SK-N-SH treated with all-trans-retinoic acid at 6 μM for 48 hours (cell line): ENCODE results near the gene BMP8A.

ENCODE experiments used
- ATAC-seq: fragments of 200-7000 bp; cut with Tn5 transposase; 3 replicates; pipeline ENCODE4 v1.9.1; 2020; ENCODE audit warnings: mild to moderate bottlenecking, moderate library complexity
- BACH2 ChIP-seq: fragments of 250-450 bp; sonication (Bioruptor Pico); IDR thresholded peaks from 2 replicates; pipeline ENCODE4 v1.9.0; 2021; ENCODE audit warnings: mild to moderate bottlenecking, borderline replicate concordance
- CREB5 ChIP-seq: fragments of 250-450 bp; sonication (Bioruptor Pico); IDR thresholded peaks from 2 replicates; pipeline ENCODE4 v1.5.1; 2020; ENCODE audit warnings: low read depth, mild to moderate bottlenecking, moderate library complexity
- CSDC2 ChIP-seq: fragments of 250-450 bp; sonication (Bioruptor Pico); IDR thresholded peaks from 2 replicates; pipeline ENCODE4 v1.5.0; 2020; ENCODE audit warnings: mild to moderate bottlenecking, moderate library complexity
- GLIS3 ChIP-seq: fragments of 250-450 bp; sonication (Bioruptor Pico); IDR thresholded peaks from 2 replicates; pipeline ENCODE4 v1.5.0; 2020; ENCODE audit warnings: mild to moderate bottlenecking, moderate library complexity
- ISL1 ChIP-seq: fragments of 250-450 bp; sonication (Bioruptor Pico); IDR thresholded peaks from 2 replicates; pipeline ENCODE4 v2.1.2; 2022; ENCODE audit warnings: mild to moderate bottlenecking, moderate library complexity
- OSR1 ChIP-seq: fragments of 250-450 bp; sonication (Bioruptor Pico); IDR thresholded peaks from 2 replicates; pipeline ENCODE4 v1.8.0; 2022; ENCODE audit warnings: moderate library complexity, mild to moderate bottlenecking, inconsistent platforms
- PATZ1 ChIP-seq: fragments of 250-450 bp; sonication (Bioruptor Pico); IDR thresholded peaks from 2 replicates; pipeline ENCODE4 v1.8.0; 2020; ENCODE audit warnings: mild to moderate bottlenecking, moderate library complexity, borderline replicate concordance
- POU6F1 ChIP-seq: fragments of 250-450 bp; sonication (Bioruptor Pico); IDR thresholded peaks from 2 replicates; pipeline ENCODE4 v1.8.0; 2021; ENCODE audit warnings: low read depth, mild to moderate bottlenecking, moderate library complexity, borderline replicate concordance
- PPARA ChIP-seq: fragments of 250-450 bp; sonication (Bioruptor Pico); IDR thresholded peaks from 2 replicates; pipeline ENCODE4 v1.5.0; 2020; ENCODE audit warnings: mild to moderate bottlenecking, borderline replicate concordance
- RARB ChIP-seq: fragments of 250-450 bp; sonication (Bioruptor Pico); IDR thresholded peaks from 2 replicates; pipeline ENCODE4 v1.8.0; 2021; ENCODE audit warnings: mild to moderate bottlenecking, moderate library complexity
- SNAI2 ChIP-seq: fragments of 250-450 bp; sonication (Bioruptor Pico); IDR thresholded peaks from 2 replicates; pipeline ENCODE4 v1.5.0; 2020; ENCODE audit warnings: mild to moderate bottlenecking, moderate library complexity
- TCF4 ChIP-seq: fragments of 250-450 bp; sonication (Bioruptor Pico); IDR thresholded peaks from 2 replicates; pipeline ENCODE4 v1.8.0; 2021; ENCODE audit warnings: mild to moderate bottlenecking, moderate library complexity, borderline replicate concordance
- TOX ChIP-seq: fragments of 250-450 bp; sonication (Bioruptor Pico); IDR thresholded peaks from 2 replicates; pipeline ENCODE4 v1.8.0; 2021; ENCODE audit warnings: mild to moderate bottlenecking, moderate library complexity, borderline replicate concordance
- TSHZ2 ChIP-seq: fragments of 250-450 bp; sonication (Bioruptor Pico); IDR thresholded peaks from 2 replicates; pipeline ENCODE4 v1.5.0; 2020; ENCODE audit warnings: mild to moderate bottlenecking, moderate library complexity
- ZC3H10 ChIP-seq: fragments of 250-450 bp; sonication (Bioruptor Pico); IDR thresholded peaks from 2 replicates; pipeline ENCODE4 v1.5.1; 2021; ENCODE audit warnings: mild to moderate bottlenecking, moderate library complexity
- ZFP3 ChIP-seq: fragments of 250-450 bp; sonication (Bioruptor Pico); IDR thresholded peaks from 2 replicates; pipeline ENCODE4 v1.5.0; 2020; ENCODE audit warnings: mild to moderate bottlenecking, moderate library complexity
- ZFP30 ChIP-seq: fragments of 450-650 bp; formaldehyde crosslinking; IDR thresholded peaks from 2 replicates; pipeline ENCODE4 v1.5.0; 2022; ENCODE audit warnings: mild to moderate bottlenecking, moderate library complexity
- ZNF70 ChIP-seq: fragments of 450-650 bp; formaldehyde crosslinking; IDR thresholded peaks from 2 replicates; pipeline ENCODE4 v1.5.0; 2020; ENCODE audit warnings: mild to moderate bottlenecking, moderate library complexity
- ZNF8 ChIP-seq: fragments of 450-650 bp; formaldehyde crosslinking; IDR thresholded peaks from 2 replicates; pipeline ENCODE4 v1.5.0; 2020; ENCODE audit warnings: mild to moderate bottlenecking, moderate library complexity

Gene BMP8A

GRCh38 chr1:39564941-39565340, 73.5 kb downstream of the BMP8A start:
- no peak for ATAC-seq
- TF ChIP-seq PATZ1 (CRISPR knock-in tag) (no peak), POU6F1 (CRISPR knock-in tag) (no peak), ZFP30 (CRISPR knock-in tag) (no peak), ISL1 (CRISPR knock-in tag) (no peak), ZC3H10 (CRISPR knock-in tag) (no peak), TSHZ2 (CRISPR knock-in tag) (no peak), PPARA (CRISPR knock-in tag) (no peak), CSDC2 (CRISPR knock-in tag) (no peak)

- TF ChIP-seq RARB (no peak), TCF4 (CRISPR knock-in tag) (no peak), ZNF8 (CRISPR knock-in tag) (no peak), CSDC2 (CRISPR knock-in tag) (no peak), SNAI2 (no peak), ZNF70 (no peak), GLIS3 (CRISPR knock-in tag) (no peak), OSR1 (CRISPR knock-in tag) (no peak), ZFP3 (CRISPR knock-in tag) (no peak)
- TF ChIP-seq, all 23 proteins: peak for 0
- ATAC-seq, result no peak
Measured at GRCh38 chr1:39566441-39567137, 75.2 kb downstream of the BMP8A start.

- TF ChIP-seq CREB5 (no peak), RARB (no peak), ZFP3 (CRISPR knock-in tag) (no peak), TSHZ2 (CRISPR knock-in tag) (no peak), ZC3H10 (CRISPR knock-in tag) (no peak), TCF4 (CRISPR knock-in tag) (no peak), ZNF70 (no peak)
- TF ChIP-seq, all 23 proteins: peak for 0
- no peak for ATAC-seq
Measured at GRCh38 chr1:39567302-39567701, 75.9 kb downstream of the BMP8A start.

GRCh38 chr1:39568208-39568607, 76.8 kb downstream of the BMP8A start:
- ATAC-seq, result no peak
- no peak for TF ChIP-seq ZFP3 (CRISPR knock-in tag)
- no peak for TF ChIP-seq SNAI2
- TF ChIP-seq ZNF70, result no peak
- no peak for TF ChIP-seq RARB
- TF ChIP-seq PATZ1 (CRISPR knock-in tag), result no peak
- TF ChIP-seq ZNF8 (CRISPR knock-in tag), result no peak
- no peak for TF ChIP-seq TOX (CRISPR knock-in tag)
- no peak for TF ChIP-seq TCF4 (CRISPR knock-in tag)
- TF ChIP-seq ZC3H10 (CRISPR knock-in tag), result no peak
- TF ChIP-seq BACH2 (CRISPR knock-in tag), result no peak
- TF ChIP-seq TSHZ2 (CRISPR knock-in tag), result no peak
